Keratinocyte (primary cell): ENCODE data around the gene CA5A. TPM values are rescaled to one million over a fixed set of nuclear protein-coding genes. Genes with fewer than 3 reads are reported as not detected.

Source experiments
- DNase-seq: peaks from one replicate; pipeline ENCODE4 v3.0.0-alpha.2; 2011; ENCODE audit warnings: low read depth, missing footprints, low spot score
- FAIRE-seq: peaks from 2 replicates; lab custom pipeline; 2011; peaks lifted over from hg19 to GRCh38; lab: Jason Lieb, UNC
- H2AFZ ChIP-seq: 2 replicates; pipeline ENCODE4 v1.6.0; 2012; ENCODE audit warnings: low read length, control low read depth, inconsistent platforms; ENCODE audit not compliant: control insufficient read depth
- H3K27ac ChIP-seq: 2 replicates; pipeline ENCODE4 v1.5.1; 2011; ENCODE audit warnings: low read length; ENCODE audit not compliant: control insufficient read depth, insufficient read depth
- H3K27me3 ChIP-seq: 3 replicates; pipeline ENCODE4 v1.6.0; 2011; ENCODE audit warnings: low read length; ENCODE audit not compliant: control insufficient read depth, insufficient read depth; ENCODE audit errors: extremely low read depth
- H3K36me3 ChIP-seq, 2 experiments: 2 replicates in 1 of 2; 3 replicates in 1 of 2; pipeline ENCODE4 v1.5.1; 2011; ENCODE audit warnings: low read length in 2 of 2, mild to moderate bottlenecking in 1 of 2; ENCODE audit not compliant: control insufficient read depth in 2 of 2, insufficient read depth in 2 of 2; ENCODE audit errors: extremely low read depth in 1 of 2
- H3K4me1 ChIP-seq: 3 replicates; pipeline ENCODE4 v1.5.1; 2011; ENCODE audit warnings: low read length; ENCODE audit not compliant: control insufficient read depth, insufficient read depth; ENCODE audit errors: extremely low read depth
- H3K4me2 ChIP-seq: 3 replicates; pipeline ENCODE4 v1.6.0; 2011; ENCODE audit warnings: low read depth, low read length; ENCODE audit not compliant: control insufficient read depth, insufficient read depth; ENCODE audit errors: extremely low read depth
- H3K4me3 ChIP-seq, 3 experiments: fragments of 200-600 bp in 1 of 3; sonication (generic) in 1 of 3; 2 replicates in 2 of 3; 3 replicates in 1 of 3; pipeline ENCODE4 v1.5.1; 2011 to 2016; ENCODE audit warnings: low read length in 3 of 3, mild to moderate bottlenecking in 3 of 3, control low read depth in 2 of 3, inconsistent platforms in 1 of 3, low read depth in 1 of 3, mixed read lengths in 1 of 3, mixed run types in 1 of 3, moderate library complexity in 1 of 3; ENCODE audit not compliant: control insufficient read depth in 2 of 3, insufficient read depth in 2 of 3; ENCODE audit errors: extremely low read depth in 1 of 3
- H3K79me2 ChIP-seq: 2 replicates; pipeline ENCODE4 v1.6.0; 2012; ENCODE audit warnings: low read length; ENCODE audit not compliant: control insufficient read depth, insufficient read depth
- H3K9ac ChIP-seq: 3 replicates; pipeline ENCODE4 v1.6.0; 2011; ENCODE audit warnings: low read length; ENCODE audit not compliant: control insufficient read depth, insufficient read depth; ENCODE audit errors: extremely low read depth
- H3K9me1 ChIP-seq: 3 replicates; pipeline ENCODE4 v1.6.0; 2011; ENCODE audit warnings: low read length; ENCODE audit not compliant: control insufficient read depth, insufficient read depth; ENCODE audit errors: extremely low read depth
- H3K9me3 ChIP-seq: 2 replicates; pipeline ENCODE4 v1.5.1; 2012; ENCODE audit warnings: low read depth, low read length; ENCODE audit not compliant: control insufficient read depth
- H4K20me1 ChIP-seq: 3 replicates; pipeline ENCODE4 v1.6.0; 2011; ENCODE audit warnings: low read length; ENCODE audit not compliant: control insufficient read depth, insufficient read depth; ENCODE audit errors: extremely low read depth
- EZH2 ChIP-seq: IDR thresholded peaks from one replicate; pipeline ENCODE4 v1.6.1; 2012; ENCODE audit warnings: inconsistent platforms, mild to moderate bottlenecking, low read length, moderate library complexity
- dilution Hi-C: fragments of 300-500 bp; cut with MboI; formaldehyde crosslinking; loops from one replicate; pipeline ENCODE4 v1.7.0; 2020; ENCODE audit warnings: low sequenced_read_pairs; ENCODE audit not compliant: extremely low pct_ligation_motif_present
- polyA plus RNA-seq, 5 experiments: library from polyadenylated mRNA; depleted of rRNA in 3 of 5; stranded (reverse) in 3 of 5; stranded (forward) in 1 of 5; unstranded in 1 of 5; fragments of >200 nt; gene quantifications; 1 replicate in 1 of 5; 2 replicates in 3 of 5; 3 replicates in 1 of 5; pipeline versions ENCODE4 v1.2.1 to v1.2.3, GENCODE V29; 2011 to 2012; ENCODE audit warnings: missing spikeins in 2 of 5, low read depth in 1 of 5, low replicate concordance in 1 of 5
- TF ChIP-seq, protein P1 (sequence below), 3 experiments: IDR thresholded peaks in 1 of 3; conservative IDR thresholded peaks in 1 of 3; optimal IDR thresholded peaks in 1 of 3; 2 replicates in 2 of 3; 3 replicates in 1 of 3; pipeline versions ENCODE3 to v1.5.1; 2011; ENCODE audit warnings: low read length in 3 of 3, mild to moderate bottlenecking in 3 of 3, moderate library complexity in 2 of 3, control low read depth in 1 of 3, inconsistent platforms in 1 of 3; ENCODE audit not compliant: insufficient read depth in 2 of 3; ENCODE audit errors: extremely low read depth in 1 of 3

CA5A gene
- polyA plus RNA-seq, 1 donor (not counting 4 experiments of a cell fraction or from before 2014, with no cell fraction given) = not detected

DNA sequence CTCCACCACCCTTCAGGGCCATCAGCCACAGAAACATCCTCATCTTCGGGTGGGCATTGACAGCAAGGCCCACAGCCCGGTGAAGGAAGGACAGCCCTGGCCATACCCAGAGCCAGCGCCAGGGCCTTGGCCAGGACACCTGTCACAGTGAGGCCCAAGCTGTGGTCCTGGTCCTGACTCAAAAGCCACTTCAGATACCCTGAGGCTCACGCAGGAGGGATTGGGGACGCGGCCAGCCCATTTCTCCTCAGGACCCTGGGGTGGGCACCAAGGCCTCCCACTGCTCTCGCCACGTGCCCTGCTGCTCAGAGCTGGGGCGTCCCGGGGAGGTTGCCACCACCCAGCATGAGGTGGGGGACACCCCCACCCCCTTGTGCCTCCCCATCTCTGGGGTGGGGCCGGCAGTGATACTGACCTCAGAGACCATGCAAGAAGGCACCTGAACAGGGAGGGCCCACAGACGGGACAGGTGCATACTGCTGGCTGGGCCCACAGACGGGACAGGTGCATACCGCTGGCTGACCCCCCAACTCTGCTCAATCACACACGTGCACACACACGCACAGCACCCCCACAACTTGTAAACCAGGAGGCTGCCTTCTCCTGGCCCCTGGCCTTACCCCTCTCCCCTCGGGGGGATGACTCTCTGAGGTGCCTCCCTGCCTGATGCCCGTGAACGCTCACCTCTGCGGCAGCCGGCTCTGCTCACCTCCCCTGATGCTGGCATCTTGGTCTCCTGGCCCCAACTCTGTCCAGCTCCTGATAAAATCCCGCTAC, 81.2 kb downstream of the CA5A start:
- H3K4me2 ChIP-seq = peak overlapping the region; percentile 74
- H3K36me3 ChIP-seq = peaks cover 17 to 56% of the 10 kb centered on the region in 2 experiments
- H2AFZ ChIP-seq = no peak overlapping the region
- peaks cover 96% of the 10 kb centered on the region for H3K79me2 ChIP-seq
- no peaks in the 10 kb centered on the region for H3K27me3 ChIP-seq
- TF ChIP-seq, protein P1, sequence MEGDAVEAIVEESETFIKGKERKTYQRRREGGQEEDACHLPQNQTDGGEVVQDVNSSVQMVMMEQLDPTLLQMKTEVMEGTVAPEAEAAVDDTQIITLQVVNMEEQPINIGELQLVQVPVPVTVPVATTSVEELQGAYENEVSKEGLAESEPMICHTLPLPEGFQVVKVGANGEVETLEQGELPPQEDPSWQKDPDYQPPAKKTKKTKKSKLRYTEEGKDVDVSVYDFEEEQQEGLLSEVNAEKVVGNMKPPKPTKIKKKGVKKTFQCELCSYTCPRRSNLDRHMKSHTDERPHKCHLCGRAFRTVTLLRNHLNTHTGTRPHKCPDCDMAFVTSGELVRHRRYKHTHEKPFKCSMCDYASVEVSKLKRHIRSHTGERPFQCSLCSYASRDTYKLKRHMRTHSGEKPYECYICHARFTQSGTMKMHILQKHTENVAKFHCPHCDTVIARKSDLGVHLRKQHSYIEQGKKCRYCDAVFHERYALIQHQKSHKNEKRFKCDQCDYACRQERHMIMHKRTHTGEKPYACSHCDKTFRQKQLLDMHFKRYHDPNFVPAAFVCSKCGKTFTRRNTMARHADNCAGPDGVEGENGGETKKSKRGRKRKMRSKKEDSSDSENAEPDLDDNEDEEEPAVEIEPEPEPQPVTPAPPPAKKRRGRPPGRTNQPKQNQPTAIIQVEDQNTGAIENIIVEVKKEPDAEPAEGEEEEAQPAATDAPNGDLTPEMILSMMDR (optimal IDR thresholded peaks at IDR 0.05 in 1 of 3, IDR thresholded peaks at IDR 0.05 in 1 of 3, conservative IDR thresholded peaks at IDR 0.05 in 1 of 3; ENCODE audit: extremely low read depth in 1 of 3, insufficient read depth in 2 of 3, low read length in 3 of 3) = no peak
- no peak for TF ChIP-seq EZH2
- peaks cover 72% of the 10 kb centered on the region for H3K4me1 ChIP-seq
- peaks cover 56% of the 10 kb centered on the region for H4K20me1 ChIP-seq
- peaks cover 2% of the 10 kb centered on the region for H3K9me1 ChIP-seq
- no peak for DNase-seq
- H3K9ac ChIP-seq = peak overlapping the region; percentile 83
- H3K4me3 ChIP-seq = peak overlapping the region in 1 of 3 experiments; percentile 19
- no peak for FAIRE-seq
- no peaks in the 10 kb centered on the region for H3K9me3 ChIP-seq
- H3K27ac ChIP-seq = peak overlapping the region; percentile 96
- dilution Hi-C loops = no loop called here

DNA sequence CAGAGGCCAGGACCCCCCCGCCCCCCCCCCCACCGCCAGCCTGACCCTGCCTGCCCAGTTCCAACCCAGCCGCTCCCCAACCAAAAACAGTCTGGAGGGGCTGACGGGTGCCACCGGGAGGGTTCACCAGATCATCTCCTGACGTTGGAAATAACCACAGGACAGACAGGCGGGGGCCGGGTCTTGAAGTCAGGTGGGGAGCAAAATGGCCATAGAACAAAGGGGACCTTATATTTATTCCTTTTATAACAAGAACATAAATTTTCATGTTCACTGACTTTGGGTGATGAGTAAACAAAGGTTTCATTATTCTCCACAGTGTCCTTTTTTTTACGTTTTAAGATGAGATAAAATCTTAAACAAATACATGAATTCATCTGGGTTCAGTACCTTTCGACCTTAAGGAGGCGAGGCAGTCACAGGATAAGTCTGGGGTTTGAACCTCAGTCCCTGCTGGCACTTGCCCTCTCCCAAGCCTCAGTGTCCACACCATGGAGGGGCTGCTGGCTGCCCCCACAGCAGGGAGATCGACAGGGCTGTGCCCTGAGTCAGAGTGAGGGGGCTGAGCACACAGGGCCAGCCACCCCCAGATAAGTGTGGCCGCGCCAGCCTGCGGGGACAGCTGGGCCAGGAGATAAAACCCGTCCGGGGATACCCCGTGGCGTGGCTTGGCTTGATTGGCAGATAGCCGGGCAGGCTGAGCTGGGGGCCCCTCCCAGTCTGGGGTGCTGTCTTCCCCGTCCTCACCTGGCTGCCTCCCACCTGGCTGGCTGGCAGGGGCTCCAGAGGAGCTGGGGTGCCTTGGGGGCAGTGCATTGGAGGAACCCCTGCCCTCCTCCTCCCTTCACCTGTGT, 82.0 kb downstream of the CA5A start:
- H2AFZ ChIP-seq = no peak overlapping the region
- H3K27me3 ChIP-seq = no peaks in the 10 kb centered on the region
- peaks cover 75% of the 10 kb centered on the region for H3K4me1 ChIP-seq
- TF ChIP-seq EZH2 = no peak
- TF ChIP-seq, protein P1 (optimal IDR thresholded peaks at IDR 0.05 in 1 of 3, IDR thresholded peaks at IDR 0.05 in 1 of 3, conservative IDR thresholded peaks at IDR 0.05 in 1 of 3; ENCODE audit: extremely low read depth in 1 of 3, insufficient read depth in 2 of 3, low read length in 3 of 3) = no peak
- H3K4me3 ChIP-seq = peak overlapping the region in 2 of 3 experiments; percentile 6 to 19
- peak overlapping the region; percentile 90 for H3K9ac ChIP-seq
- peaks cover 96% of the 10 kb centered on the region for H3K79me2 ChIP-seq
- no peak for DNase-seq
- dilution Hi-C loops = no loop called here
- no peaks in the 10 kb centered on the region for H3K9me3 ChIP-seq
- H3K9me1 ChIP-seq = peaks cover 5% of the 10 kb centered on the region
- no peak for FAIRE-seq
- H3K36me3 ChIP-seq = peaks cover 24 to 64% of the 10 kb centered on the region in 2 experiments
- H4K20me1 ChIP-seq = peaks cover 60% of the 10 kb centered on the region
- H3K4me2 ChIP-seq = peak overlapping the region; percentile 74
- H3K27ac ChIP-seq = peak overlapping the region; percentile 96
